ENCODE measurements around the gene LARGE1. TPM values are rescaled to one million over a fixed set of nuclear protein-coding genes. Genes with fewer than 3 reads are reported as not detected.
"Not testable (repeated sequence)": the region's sequence is repeated elsewhere in the genome, so short reads cannot be mapped to it uniquely, and the experiment has no call there.

LARGE1 gene
- polyA plus RNA-seq, 3 donors = 24.5 to 27.2 (median 26.6) TPM

DNA sequence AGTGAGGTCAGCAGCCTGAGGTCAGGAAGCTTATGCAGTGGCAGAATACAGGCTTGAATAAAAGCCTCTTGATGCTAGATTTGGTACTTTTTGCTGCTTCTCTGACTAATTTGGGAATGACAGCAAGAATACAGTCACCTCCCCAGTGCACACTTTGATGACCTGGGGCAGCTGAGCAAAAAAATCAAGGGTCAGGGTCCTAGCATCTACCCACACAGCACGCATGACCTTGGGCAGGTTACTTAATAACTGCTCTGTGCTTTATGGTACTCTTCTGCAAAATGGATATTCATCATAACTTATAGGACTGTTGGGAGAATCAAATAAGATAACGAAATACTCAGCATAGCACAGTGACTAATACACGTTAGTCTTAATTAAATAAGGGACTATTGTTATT lies 518.0 kb downstream of the LARGE1 start:
- no peak for DNase-seq (ENCODE audit: low read depth in 3 of 3, low spot score in 2 of 3)

GRCh38 chr22:33401291-33401690 lies 519.0 kb downstream of the LARGE1 start:
- DNase-seq (ENCODE audit: low read depth in 3 of 3, low spot score in 2 of 3) = no peak

- no peak for DNase-seq (ENCODE audit: low read depth in 3 of 3, low spot score in 2 of 3)
Observed at GRCh38 chr22:33400891-33401290, 519.4 kb downstream of the LARGE1 start.

- DNase-seq (ENCODE audit: low read depth in 3 of 3, low spot score in 2 of 3) = no peak
Observed at GRCh38 chr22:33400061-33400840, 520.0 kb downstream of the LARGE1 start.

DNA sequence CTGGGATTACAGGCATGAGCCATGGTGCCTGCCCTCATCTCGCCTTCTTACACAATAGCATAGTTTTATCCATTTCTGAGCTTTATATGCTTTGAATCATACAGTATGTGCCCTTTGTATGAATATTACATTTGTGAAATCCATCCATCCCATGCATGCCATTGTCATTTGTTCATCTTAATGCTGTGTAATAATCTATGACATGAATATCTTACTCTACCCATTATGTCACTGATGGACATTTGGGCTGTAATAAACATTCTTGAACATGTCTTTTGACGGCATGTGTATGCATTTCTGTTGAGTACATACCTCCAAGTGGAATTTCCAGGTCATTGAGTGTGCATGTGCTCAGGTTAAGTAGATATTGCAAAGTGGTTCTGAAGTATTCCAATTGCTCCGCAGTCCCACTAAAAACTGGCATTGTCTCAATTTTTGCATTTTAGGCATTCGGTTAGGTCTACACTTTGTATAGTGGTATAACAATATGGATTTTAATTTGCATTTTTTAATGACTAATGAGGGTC lies 522.8 kb downstream of the LARGE1 start:
- no peak for DNase-seq (ENCODE audit: low read depth in 3 of 3, low spot score in 2 of 3)

DNA sequence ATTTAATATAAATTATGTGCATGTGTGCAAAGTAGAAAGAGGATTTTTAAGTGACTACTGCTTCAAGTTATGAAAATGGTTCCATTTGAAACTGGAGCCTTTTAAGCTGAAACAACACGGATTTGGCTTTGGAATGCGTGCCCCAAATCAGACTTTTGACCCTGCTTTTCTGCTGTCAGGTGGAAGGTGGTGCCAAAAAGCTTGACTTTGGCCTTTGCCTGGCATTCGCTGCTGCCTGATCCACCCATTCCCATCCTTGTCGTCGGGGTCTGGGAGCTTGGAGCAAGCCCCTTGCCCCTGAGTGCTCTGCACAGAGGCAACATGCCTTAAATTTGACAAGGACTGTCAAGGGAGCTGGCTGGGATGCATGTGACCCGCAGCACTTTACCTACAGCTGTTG lies 526.8 kb downstream of the LARGE1 start:
- DNase-seq (ENCODE audit: low read depth in 3 of 3, low spot score in 2 of 3) = no peak

DNA sequence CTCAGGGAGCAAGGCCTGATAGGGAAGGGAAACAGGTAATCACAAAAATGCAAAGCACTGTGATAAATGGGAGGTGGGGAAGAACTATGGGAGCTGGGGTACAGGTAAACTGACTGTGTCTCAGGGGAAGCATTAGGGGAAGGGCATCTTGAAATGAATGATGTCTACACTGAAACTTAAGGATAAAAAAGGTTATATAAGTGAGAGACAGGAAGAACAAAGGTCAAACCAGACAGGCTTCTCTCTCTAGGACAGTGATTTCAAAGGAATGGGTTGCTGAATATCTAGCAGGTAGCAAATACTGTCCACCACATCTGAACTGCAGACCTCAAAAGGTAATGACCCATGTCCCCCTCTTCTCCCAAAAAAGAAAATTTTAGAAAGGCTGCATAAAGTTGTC lies 529.0 kb downstream of the LARGE1 start:
- DNase-seq (ENCODE audit: low read depth in 3 of 3, low spot score in 2 of 3) = no peak

- DNase-seq (ENCODE audit: low read depth in 3 of 3, low spot score in 2 of 3) = no peak
Observed at GRCh38 chr22:33389936-33390335, 530.3 kb downstream of the LARGE1 start.

GRCh38 chr22:33386270-33386669 lies 534.0 kb downstream of the LARGE1 start:
- DNase-seq (ENCODE audit: low read depth in 3 of 3, low spot score in 2 of 3) = no peak

GRCh38 chr22:33385611-33386010 lies 534.7 kb downstream of the LARGE1 start:
- DNase-seq (ENCODE audit: low read depth in 3 of 3, low spot score in 2 of 3) = no peak

DNA sequence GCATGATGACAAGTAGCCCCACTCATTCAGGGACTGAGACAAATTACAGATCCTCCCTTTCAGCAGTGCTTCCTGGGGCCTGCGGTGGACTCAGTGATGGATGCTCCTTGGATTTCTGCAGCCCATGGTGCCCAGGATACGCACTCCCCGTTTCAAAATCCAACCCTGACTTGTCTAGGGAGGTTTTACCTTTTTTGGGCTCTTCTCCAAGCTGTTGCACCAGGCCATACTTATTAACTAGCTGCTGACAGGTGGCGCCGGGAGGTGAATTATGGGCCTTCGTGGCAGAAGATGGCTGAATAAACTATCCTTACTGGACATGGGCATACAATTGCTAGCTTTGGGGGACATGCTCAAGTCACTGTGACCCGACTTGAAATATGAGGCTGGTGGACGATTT lies 537.8 kb downstream of the LARGE1 start:
- no peak for DNase-seq (ENCODE audit: low read depth in 3 of 3, low spot score in 2 of 3)

DNA sequence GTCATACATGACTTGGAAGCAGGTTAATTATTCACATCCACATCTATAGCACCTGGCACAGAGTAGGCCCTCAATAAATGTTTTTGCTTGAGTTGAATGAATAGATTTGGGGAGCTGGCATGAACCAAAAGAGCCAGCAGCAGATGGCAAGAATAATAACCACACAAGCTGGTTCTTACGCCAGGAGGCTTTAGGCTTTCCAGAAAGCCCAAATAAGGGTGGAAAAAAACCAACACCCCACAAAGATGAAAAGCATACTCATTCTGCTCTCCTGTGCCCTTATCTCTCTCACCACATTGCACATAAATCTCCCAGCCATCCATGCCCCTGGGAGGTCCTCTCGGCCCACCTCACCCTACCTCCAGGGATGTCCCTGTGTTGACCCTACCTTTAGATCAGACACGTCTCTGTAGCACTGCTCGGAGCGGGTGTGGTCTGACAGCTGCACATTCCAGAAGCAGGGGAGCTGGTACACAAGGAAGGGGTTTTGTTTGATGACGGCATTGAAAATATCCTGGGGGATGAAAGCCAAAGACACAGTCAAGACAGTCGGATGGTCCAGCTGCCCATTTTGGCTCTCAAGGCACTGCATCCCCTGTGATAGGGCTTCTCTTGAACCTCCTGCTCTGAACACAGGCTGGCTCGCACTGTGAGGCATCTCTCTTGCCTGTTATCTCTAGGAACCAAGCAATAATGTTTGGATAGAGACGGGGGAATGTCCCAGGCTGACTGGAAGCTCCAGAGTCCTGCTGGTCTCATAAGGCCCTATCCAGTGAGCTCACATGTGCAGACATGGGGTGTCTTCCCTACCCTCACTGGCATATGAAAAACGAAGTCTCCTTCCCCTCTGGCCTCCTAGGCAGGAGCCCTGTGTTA lies 538.5 kb downstream of the LARGE1 start:
- no peak for DNase-seq (ENCODE audit: low read depth in 3 of 3, low spot score in 2 of 3)

GRCh38 chr22:33380789-33381530 lies 539.3 kb downstream of the LARGE1 start:
- no peak for DNase-seq (ENCODE audit: low read depth in 3 of 3, low spot score in 2 of 3)

DNA sequence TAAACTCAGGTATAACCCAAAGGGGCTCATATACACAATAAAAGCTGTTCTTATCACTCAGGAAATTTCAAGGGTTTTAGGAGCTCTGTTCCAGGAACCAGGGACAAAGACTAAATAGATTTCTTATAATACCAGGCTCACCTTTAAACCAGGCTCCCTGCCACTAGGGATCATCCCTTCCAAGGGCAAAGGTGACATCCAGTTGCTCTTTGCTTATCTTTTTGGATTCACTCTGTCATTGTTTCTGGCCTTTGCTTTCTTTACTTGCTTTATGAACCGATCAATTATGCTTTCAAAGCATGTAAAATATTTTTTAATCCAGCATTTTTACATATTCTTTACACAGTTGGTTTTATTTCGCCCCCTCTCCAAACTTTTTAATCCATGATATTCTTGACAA lies 540.4 kb downstream of the LARGE1 start:
- DNase-seq (ENCODE audit: low read depth in 3 of 3, low spot score in 2 of 3) = no peak

DNA sequence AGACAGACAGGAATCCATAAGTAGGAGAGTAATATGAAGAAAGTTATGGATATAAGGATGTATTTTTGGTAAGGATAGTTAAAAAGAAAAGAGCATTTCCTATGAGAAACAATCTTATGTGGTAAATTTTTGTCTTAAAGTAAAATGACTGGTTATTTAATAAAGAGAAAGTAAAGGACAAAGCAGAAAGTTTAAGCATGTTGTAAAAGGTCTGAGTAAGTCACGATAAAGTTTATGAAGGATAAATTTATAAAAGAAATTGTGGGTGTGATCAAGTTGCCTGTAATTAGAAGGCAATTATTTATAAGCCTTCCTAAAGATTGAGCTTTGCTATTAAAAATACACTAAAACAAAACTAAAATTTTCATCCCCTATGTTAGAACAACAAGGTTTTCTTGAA lies 547.4 kb downstream of the LARGE1 start:
- DNase-seq (ENCODE audit: low read depth in 3 of 3, low spot score in 2 of 3) = no peak

DNA sequence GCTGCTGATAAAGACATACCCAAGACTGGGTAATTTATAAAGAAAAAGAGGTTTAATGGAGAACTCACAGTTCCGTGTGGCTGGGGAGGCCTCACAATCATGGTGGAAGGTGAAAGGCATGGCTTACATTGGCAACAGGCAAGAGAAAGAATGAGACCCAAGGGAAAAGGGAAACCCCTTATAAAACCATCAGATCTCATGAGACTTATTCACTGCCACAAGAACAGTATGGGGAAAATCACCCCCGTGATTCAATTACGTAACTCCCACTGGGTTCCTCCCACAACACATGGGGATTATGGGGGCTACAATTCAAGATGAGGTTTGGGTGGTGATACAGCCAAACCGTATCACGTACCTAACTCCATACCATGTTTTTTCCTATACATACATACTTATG lies 557.0 kb downstream of the LARGE1 start:
- DNase-seq (ENCODE audit: low read depth in 3 of 3, low spot score in 2 of 3) = not testable (repeated sequence)

DNA sequence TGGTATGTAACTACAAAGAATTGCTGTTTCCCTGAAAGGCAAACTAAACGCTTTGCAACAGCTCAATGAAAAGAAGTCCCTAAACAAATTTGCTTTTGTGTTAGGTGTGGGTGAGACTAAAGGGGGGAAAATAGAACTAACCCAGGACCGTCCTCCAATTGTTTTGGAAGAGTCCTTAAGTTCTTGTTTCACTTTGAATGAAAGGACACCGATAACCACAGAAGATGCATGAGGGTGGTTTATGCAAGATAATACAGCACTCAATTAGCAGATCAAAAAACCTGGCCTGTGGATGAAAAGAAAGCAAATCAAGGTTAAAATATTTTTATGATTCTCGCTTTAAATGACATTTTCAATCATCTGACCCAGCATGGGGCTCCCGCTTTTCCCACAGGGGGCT lies 557.6 kb downstream of the LARGE1 start:
- DNase-seq (ENCODE audit: low read depth in 3 of 3, low spot score in 2 of 3) = no peak

DNA sequence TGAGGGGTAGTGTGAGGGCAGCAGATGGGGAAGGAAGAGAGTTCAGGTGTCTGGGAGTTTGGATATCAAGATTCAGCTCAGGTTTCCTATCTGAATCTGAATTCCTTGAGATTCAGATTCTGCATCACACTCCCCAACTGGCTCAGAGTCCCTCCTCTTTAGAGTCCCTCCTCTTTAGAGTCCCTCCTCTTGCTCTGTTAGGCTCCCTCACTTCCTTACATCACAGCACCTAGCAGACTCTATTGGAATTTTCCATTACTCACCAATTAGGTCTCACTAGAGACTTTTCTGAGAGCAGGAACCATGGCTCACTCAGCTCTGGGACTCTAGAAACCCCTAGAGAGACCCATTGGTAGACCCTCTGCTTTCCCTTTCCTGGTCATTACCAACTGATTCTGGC lies 558.7 kb downstream of the LARGE1 start:
- no peak for DNase-seq (ENCODE audit: low read depth in 3 of 3, low spot score in 2 of 3)

- peak; percentile 25 to 58 (median 52) for DNase-seq (ENCODE audit: low read depth in 3 of 3, low spot score in 2 of 3)
Observed at GRCh38 chr22:33357981-33358399, 562.3 kb downstream of the LARGE1 start.

DNA sequence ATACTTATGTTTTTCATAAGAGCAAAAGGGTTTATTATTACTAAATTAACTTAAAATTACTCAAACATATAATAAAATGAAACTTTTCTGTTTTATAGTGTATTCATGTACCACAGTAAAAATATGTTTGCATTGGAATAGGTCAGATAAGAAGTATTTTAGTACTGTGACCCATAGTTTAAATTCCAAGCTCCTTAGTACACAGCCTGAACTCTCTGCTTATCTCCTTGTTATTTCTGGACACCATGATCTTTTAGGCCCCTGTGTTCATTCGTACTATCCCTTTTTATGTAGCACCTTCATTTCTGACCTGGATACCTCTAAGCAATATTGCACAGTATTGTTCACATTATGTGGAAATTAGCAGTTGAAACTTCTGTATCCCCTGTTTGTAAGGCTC lies 565.3 kb downstream of the LARGE1 start:
- no peak for DNase-seq (ENCODE audit: low read depth in 3 of 3, low spot score in 2 of 3)

- no peak for DNase-seq (ENCODE audit: low read depth in 3 of 3, low spot score in 2 of 3)
Observed at GRCh38 chr22:33353502-33353901, 566.8 kb downstream of the LARGE1 start.
